Transverse colon (tissue), 4 donors: Measurements from ENCODE around the gene SRSF12. TPM values are rescaled to one million over a fixed set of nuclear protein-coding genes. Genes with fewer than 3 reads are reported as not detected.

Experiments used
- DNase-seq: peaks from one replicate; pipeline ENCODE4 v3.0.0-alpha.2; 2019
- H3K27ac ChIP-seq, 4 donors: fragments of 200-600 bp; sonication (generic); 2 replicates each; pipeline ENCODE4 v1.5.1; 2016 to 2018; ENCODE audit warnings: inconsistent platforms in 4 of 4
- H3K27me3 ChIP-seq: fragments of 200-600 bp; sonication (generic); 2 replicates; pipeline ENCODE4 v1.5.1; 2017; ENCODE audit warnings: inconsistent platforms
- H3K36me3 ChIP-seq, 4 donors: fragments of 200-600 bp; sonication (generic); 2 replicates each; pipeline ENCODE4 v1.5.1; 2017 to 2019; ENCODE audit warnings: inconsistent platforms in 4 of 4
- H3K4me1 ChIP-seq, 4 donors: fragments of 200-600 bp; sonication (generic); 2 replicates each; pipeline ENCODE4 v1.5.1; 2017 to 2020; ENCODE audit warnings: inconsistent platforms in 4 of 4
- H3K4me3 ChIP-seq, 4 donors: fragments of 200-600 bp; sonication (generic); 1 replicate in 1 of 4; 2 replicates in 3 of 4; pipeline versions ENCODE4 v1.5.1 to v1.6.1; 2017 to 2019; ENCODE audit warnings: inconsistent platforms in 4 of 4
- H3K9me3 ChIP-seq, 2 donors: fragments of 200-600 bp; sonication (generic); 2 replicates each; pipeline ENCODE4 v1.5.1; 2017 to 2019; ENCODE audit warnings: inconsistent platforms in 2 of 2
- CTCF ChIP-seq, 5 experiments: fragments of 200-600 bp in 3 of 5; fragments of 450-650 bp in 2 of 5; sonication (generic) in 3 of 5; IDR thresholded peaks; 1 replicate in 2 of 5; 2 replicates in 3 of 5; pipeline ENCODE4 v1.5.1; 2016 to 2017; ENCODE audit warnings: antibody characterized with exemption in 5 of 5, inconsistent platforms in 3 of 5, mild to moderate bottlenecking in 2 of 5, moderate library complexity in 1 of 5
- EP300 ChIP-seq: sonication (generic); formaldehyde crosslinking; IDR thresholded peaks from one replicate; pipeline ENCODE4 v1.6.1; 2017; ENCODE audit warnings: antibody characterized with exemption, low read depth
- POLR2A ChIP-seq: fragments of 450-650 bp; IDR thresholded peaks from one replicate; pipeline ENCODE4 v1.6.1; 2016; ENCODE audit warnings: antibody characterized with exemption, mild to moderate bottlenecking, moderate library complexity
- POLR2AphosphoS5 ChIP-seq, 3 donors: sonication (generic); formaldehyde crosslinking; IDR thresholded peaks; one replicate each; pipeline ENCODE4 v1.6.1; 2016; ENCODE audit warnings: antibody characterized with exemption in 3 of 3
- WGBS, 2 donors: methylation state at CpG; one replicate each; pipeline ENCODE4 v1.1.5; 2018; ENCODE audit warnings: low coverage in 1 of 2; 5-methylcytosine and 5-hydroxymethylcytosine counted together
- in situ Hi-C, 4 donors: fragments of 200-750 bp; cut with MboI; loops; one replicate each; pipeline versions ENCODE4 v1.15.0 to v1.15.1; 2017; ENCODE audit warnings: low sequenced_read_pairs in 3 of 4, low pct_ligation_motif_present in 1 of 4, low pct_unique_long_range_greater_than_20kb in 1 of 4
- intact Hi-C: fragments of 100-400 bp; cut with DNase I; formaldehyde crosslinking; loops from one replicate; pipeline ENCODE4 v1.15.1; 2023; ENCODE audit warnings: low total_unique reads
- small RNA-seq, 4 donors: library from RNA; depleted of rRNA; stranded (forward); fragments of <200 nt; gene quantifications; one replicate each; pipeline ENCODE3, GENCODE V24; 2016
- total RNA-seq, 4 donors: library from RNA; depleted of rRNA; stranded (reverse); fragments of >200 nt; gene quantifications; one replicate each; pipeline ENCODE4 v1.1.0, GENCODE V29; 2016

SRSF12 gene
- total RNA-seq, 4 donors from 2014 or later = not detected

GRCh38 chr6:89048288-89048923, 69.5 kb downstream of the SRSF12 start:
- TF ChIP-seq CTCF (IDR thresholded peaks at IDR 0.05) (no peak), POLR2AphosphoS5 (IDR thresholded peaks at IDR 0.05) (no peak), EP300 (no peak), POLR2A (no peak)
- in situ Hi-C loops = no loop called here
- H3K36me3 ChIP-seq = no peaks in the 10 kb centered on the region
- no peaks in the 10 kb centered on the region for H3K9me3 ChIP-seq
- intact Hi-C loops = no loop called here
- DNase-seq = no peak
- H3K27ac ChIP-seq = no peak overlapping the region
- no peak overlapping the region for H3K4me3 ChIP-seq
- peaks cover 0 to 10% (median 10%) of the 10 kb centered on the region in 4 donors for H3K4me1 ChIP-seq
- WGBS, 2 donors = 83 to 86% methylated on average over 2 to 3 of the region's 3 CpGs
- no peaks in the 10 kb centered on the region for H3K27me3 ChIP-seq

- in situ Hi-C loops (no loop called here), intact Hi-C loops (no loop called here)
- 44 to 49% methylated on average over 4 of the region's 4 CpGs for WGBS, 2 donors
- Histone ChIP-seq H3K9me3 (no peaks in the 10 kb centered on the region), H3K27ac (no peak overlapping the region), H3K27me3 (no peaks in the 10 kb centered on the region), H3K4me1 (peaks cover 0 to 10% (median 10%) of the 10 kb centered on the region in 4 donors), H3K4me3 (no peak overlapping the region), H3K36me3 (no peaks in the 10 kb centered on the region)
- no peak for TF ChIP-seq POLR2AphosphoS5 (IDR thresholded peaks at IDR 0.05)
- TF ChIP-seq CTCF (IDR thresholded peaks at IDR 0.05) = no peak
- TF ChIP-seq EP300 = no peak
- no peak for TF ChIP-seq POLR2A
- DNase-seq = no peak
Measured at GRCh38 chr6:89047473-89047872, 70.4 kb downstream of the SRSF12 start.

Small RNAs within 50 kb of the gene (small RNA-seq; reads per million reads assigned to genes)
- 0 reads per million in 4 donors for gene RN7SL336P
- 0.48 to 0.83 (median 0.70) reads per million in 4 donors for gene RNU2-61P

Other genes with a start within 250 kb of the SRSF12 start
- 10 to 100 TPM in 3 of 4 donors, 1 to 10 TPM in 1; 5.4 to 20.9 (median 15.2) TPM for gene RNGTT, start 154.5 kb downstream of the SRSF12 start, total RNA-seq
- gene PNRC1, start 37.3 kb downstream of the SRSF12 start, total RNA-seq = 100 to 1,000 TPM in 3 of 4 donors, 10 to 100 TPM in 1; 99.1 to 281 (median 157) TPM
- 10 to 100 TPM in 3 of 4 donors, 1 to 10 TPM in 1; 3.7 to 16.4 (median 12.4) TPM for gene PM20D2, start 28.0 kb upstream of the SRSF12 start, total RNA-seq
- under 1 TPM in 1 of 4 donors, not detected in 3; 0.14 TPM for gene GABRR1, start 99.3 kb upstream of the SRSF12 start, total RNA-seq
- gene GABRR2, start 197.2 kb upstream of the SRSF12 start, total RNA-seq = 1 to 10 TPM in 3 of 4 donors, not detected in 1; 1.1 to 4.3 (median 1.2) TPM
- gene UBE2J1, start 234.7 kb upstream of the SRSF12 start, total RNA-seq = 10 to 100 TPM; 27.3 to 52.9 (median 38.2) TPM